Ovary (tissue), 9 donors: Measurements from ENCODE around the gene PPP6R3. TPM values are rescaled to one million over a fixed set of nuclear protein-coding genes. Genes with fewer than 3 reads are reported as not detected.

ENCODE experiments used
- DNase-seq, 5 donors: peaks; one replicate each; pipeline ENCODE4 v3.0.0-alpha.2; 2019 to 2020
- H3K27ac ChIP-seq, 2 donors: fragments of 200-600 bp; one replicate each; pipeline versions ENCODE4 v1.5.1 to v1.8.0; 2019 to 2022
- H3K27me3 ChIP-seq: fragments of 200-600 bp; one replicate; pipeline ENCODE4 v1.8.0; 2022
- H3K36me3 ChIP-seq: fragments of 200-600 bp; sonication (generic); one replicate; pipeline ENCODE4 v1.5.1; 2019
- H3K4me1 ChIP-seq: one replicate; pipeline ENCODE4 v1.8.1; 2013; ENCODE audit warnings: mild to moderate bottlenecking, moderate library complexity; ENCODE audit not compliant: insufficient read depth
- H3K4me3 ChIP-seq: fragments of 200-600 bp; sonication (generic); one replicate; pipeline ENCODE4 v1.5.1; 2017
- H3K9me3 ChIP-seq, 2 donors: fragments of 200-600 bp in 1 of 2; sonication (generic) in 1 of 2; one replicate each; pipeline versions ENCODE4 v1.5.1 to v1.8.1; 2013 to 2019; ENCODE audit warnings: mild to moderate bottlenecking in 1 of 2, moderate library complexity in 1 of 2
- EP300 ChIP-seq: sonication (generic); formaldehyde crosslinking; IDR thresholded peaks from one replicate; pipeline ENCODE4 v1.6.1; 2017; ENCODE audit warnings: antibody characterized with exemption
- POLR2A ChIP-seq: fragments of 450-650 bp; IDR thresholded peaks from one replicate; pipeline ENCODE4 v1.6.1; 2017; ENCODE audit warnings: antibody characterized with exemption, mild to moderate bottlenecking, moderate library complexity
- WGBS, 3 donors: extraction: QIAGEN DNeasy Blood & Tissue Kit in 1 of 3; methylation state at CpG; one replicate each; pipeline versions ENCODE4 v1.1.5 to v1.1.7; 2013 to 2017; 5-methylcytosine and 5-hydroxymethylcytosine counted together
- intact Hi-C, 4 donors: fragments of 100-400 bp; cut with DNase I; formaldehyde crosslinking; loops; one replicate each; pipeline versions ENCODE4 v1.11.0 to v1.15.1; 2022 to 2023
- polyA plus RNA-seq, 2 donors: library from polyadenylated mRNA; stranded (reverse); fragments of 200-250 nt in 1 of 2; fragments of 350-450 nt in 1 of 2; fragmentation: Illumina TruSeq in 1 of 2; extraction: RNeasy Lipid Tissue Mini Kit (QIAGEN cat#74804) in 1 of 2; gene quantifications; one replicate each; pipeline ENCODE4 v1.2.3, GENCODE V29; 2013 to 2014
- total RNA-seq, 7 donors: library from RNA; depleted of rRNA in 2 of 7; stranded (reverse); fragments of >200 nt in 2 of 7; fragmentation: NEBNext Ultra II Directional in 3 of 7; extraction: Animal tissue kit (Norgen Biotek cat#: 25700) in 3 of 7; gene quantifications; one replicate each; pipeline versions ENCODE4 v1.1.0 to v1.2.4, GENCODE V29; 2016 to 2023
- TF ChIP-seq, protein P1 (sequence below), 3 donors: fragments of 450-650 bp in 2 of 3; fragments of 200-600 bp in 1 of 3; IDR thresholded peaks; one replicate each; pipeline versions ENCODE4 v1.5.1 to v1.8.0; 2016 to 2022; ENCODE audit warnings: antibody characterized with exemption in 3 of 3, mild to moderate bottlenecking in 1 of 3
- donor health status: DM: no; HTN: no; CAD: no; lungs with moderate emphysema.
- donor health status: DM: no; HTN: no; CAD: no.
- donor health status: Bipolar disorder and iron deficiency.
- donor health status: DM: yes; HTN: yes; CAD: no.
- donor health status: DM: no; HTN: no; CAD: no.
- donor health status: DM: yes; HTN: yes; CAD: no.

PPP6R3 gene
- total and polyA plus RNA-seq, 9 donors, result 36.4 to 122 (median 103) TPM

DNA sequence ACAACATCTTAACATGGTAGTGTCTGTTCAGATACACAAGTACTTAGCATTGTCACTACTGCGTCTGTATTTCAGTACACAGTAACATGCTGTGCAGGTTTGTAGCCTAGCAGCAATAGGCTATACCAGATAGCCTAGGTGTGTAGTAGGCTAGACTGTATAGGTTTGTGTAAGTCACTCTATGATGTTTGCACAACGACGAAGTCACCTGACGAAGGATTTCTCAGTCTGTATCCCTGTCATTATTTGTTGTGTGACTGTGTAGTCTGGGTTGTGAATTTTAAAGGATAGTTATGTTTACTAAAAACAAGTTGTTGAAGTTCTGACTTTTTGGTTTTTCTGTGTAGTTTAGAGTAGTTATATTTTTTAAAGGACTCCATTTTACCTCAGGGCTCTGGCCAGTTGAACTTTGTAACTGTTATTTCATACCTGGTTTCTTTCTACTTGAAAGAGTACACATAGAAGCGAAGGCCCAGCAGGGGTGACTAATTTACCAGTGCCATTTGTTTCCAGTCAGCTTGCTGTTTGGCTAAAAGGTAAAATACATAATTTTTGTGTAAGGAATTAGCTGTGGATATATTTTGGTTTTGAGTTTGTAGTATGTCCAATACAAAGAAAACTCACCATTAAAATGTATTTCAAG lies 72.3 kb downstream of the PPP6R3 start:
- H3K27me3 ChIP-seq, result no peaks in the 10 kb centered on the region
- DNase-seq, result no peak
- H3K27ac ChIP-seq, result no peak overlapping the region
- H3K36me3 ChIP-seq, result no peaks in the 10 kb centered on the region
- H3K9me3 ChIP-seq, result no peaks in the 10 kb centered on the region
- peaks cover 17% of the 10 kb centered on the region for H3K4me1 ChIP-seq
- 93 to 97% (median 97%) methylated on average over 5 of the region's 5 CpGs for WGBS, 3 donors
- no peak overlapping the region for H3K4me3 ChIP-seq
- TF ChIP-seq POLR2A (no peak), EP300 (no peak)
- TF ChIP-seq, protein P1, sequence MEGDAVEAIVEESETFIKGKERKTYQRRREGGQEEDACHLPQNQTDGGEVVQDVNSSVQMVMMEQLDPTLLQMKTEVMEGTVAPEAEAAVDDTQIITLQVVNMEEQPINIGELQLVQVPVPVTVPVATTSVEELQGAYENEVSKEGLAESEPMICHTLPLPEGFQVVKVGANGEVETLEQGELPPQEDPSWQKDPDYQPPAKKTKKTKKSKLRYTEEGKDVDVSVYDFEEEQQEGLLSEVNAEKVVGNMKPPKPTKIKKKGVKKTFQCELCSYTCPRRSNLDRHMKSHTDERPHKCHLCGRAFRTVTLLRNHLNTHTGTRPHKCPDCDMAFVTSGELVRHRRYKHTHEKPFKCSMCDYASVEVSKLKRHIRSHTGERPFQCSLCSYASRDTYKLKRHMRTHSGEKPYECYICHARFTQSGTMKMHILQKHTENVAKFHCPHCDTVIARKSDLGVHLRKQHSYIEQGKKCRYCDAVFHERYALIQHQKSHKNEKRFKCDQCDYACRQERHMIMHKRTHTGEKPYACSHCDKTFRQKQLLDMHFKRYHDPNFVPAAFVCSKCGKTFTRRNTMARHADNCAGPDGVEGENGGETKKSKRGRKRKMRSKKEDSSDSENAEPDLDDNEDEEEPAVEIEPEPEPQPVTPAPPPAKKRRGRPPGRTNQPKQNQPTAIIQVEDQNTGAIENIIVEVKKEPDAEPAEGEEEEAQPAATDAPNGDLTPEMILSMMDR (IDR thresholded peaks at IDR 0.05), result no peak
- intact Hi-C loops, result no loop called here

GRCh38 chr11:68533945-68534344 lies 73.4 kb downstream of the PPP6R3 start:
- Histone ChIP-seq H3K36me3 (no peaks in the 10 kb centered on the region), H3K9me3 (no peaks in the 10 kb centered on the region), H3K27ac (no peak overlapping the region), H3K4me1 (peaks cover 17% of the 10 kb centered on the region), H3K4me3 (no peak overlapping the region), H3K27me3 (no peaks in the 10 kb centered on the region)
- DNase-seq, result no peak
- WGBS, 3 donors, result 89 to 92% (median 90%) methylated on average over 7 of the region's 7 CpGs
- TF ChIP-seq EP300 (no peak), POLR2A (no peak)
- TF ChIP-seq, protein P1 (IDR thresholded peaks at IDR 0.05), result no peak
- intact Hi-C loops, result no loop called here

- no peak overlapping the region for H3K4me3 ChIP-seq
- TF ChIP-seq EP300 (no peak), POLR2A (no peak)
- TF ChIP-seq, protein P1 (IDR thresholded peaks at IDR 0.05), result no peak
- 86 to 91% (median 90%) methylated on average over 8 of the region's 8 CpGs for WGBS, 3 donors
- no peak for DNase-seq
- no peak overlapping the region for H3K27ac ChIP-seq
- H3K4me1 ChIP-seq, result peaks cover 18% of the 10 kb centered on the region
- H3K36me3 ChIP-seq, result no peaks in the 10 kb centered on the region
- intact Hi-C loops, result no loop called here
- no peaks in the 10 kb centered on the region for H3K27me3 ChIP-seq
- no peaks in the 10 kb centered on the region for H3K9me3 ChIP-seq
Measured at GRCh38 chr11:68535098-68535497, 74.5 kb downstream of the PPP6R3 start.

GRCh38 chr11:68536706-68537105 lies 76.2 kb downstream of the PPP6R3 start:
- Histone ChIP-seq H3K27ac (no peak overlapping the region), H3K4me1 (peaks cover 13% of the 10 kb centered on the region), H3K36me3 (no peaks in the 10 kb centered on the region), H3K9me3 (no peaks in the 10 kb centered on the region), H3K4me3 (no peak overlapping the region), H3K27me3 (no peaks in the 10 kb centered on the region)
- TF ChIP-seq, protein P1 (IDR thresholded peaks at IDR 0.05), result no peak
- TF ChIP-seq POLR2A (no peak), EP300 (no peak)
- no peak for DNase-seq
- intact Hi-C loops, result no loop called here
- 86 to 92% (median 89%) methylated on average over 2 of the region's 2 CpGs for WGBS, 3 donors
